Measurements from ENCODE around the gene GPX4.

DNA sequence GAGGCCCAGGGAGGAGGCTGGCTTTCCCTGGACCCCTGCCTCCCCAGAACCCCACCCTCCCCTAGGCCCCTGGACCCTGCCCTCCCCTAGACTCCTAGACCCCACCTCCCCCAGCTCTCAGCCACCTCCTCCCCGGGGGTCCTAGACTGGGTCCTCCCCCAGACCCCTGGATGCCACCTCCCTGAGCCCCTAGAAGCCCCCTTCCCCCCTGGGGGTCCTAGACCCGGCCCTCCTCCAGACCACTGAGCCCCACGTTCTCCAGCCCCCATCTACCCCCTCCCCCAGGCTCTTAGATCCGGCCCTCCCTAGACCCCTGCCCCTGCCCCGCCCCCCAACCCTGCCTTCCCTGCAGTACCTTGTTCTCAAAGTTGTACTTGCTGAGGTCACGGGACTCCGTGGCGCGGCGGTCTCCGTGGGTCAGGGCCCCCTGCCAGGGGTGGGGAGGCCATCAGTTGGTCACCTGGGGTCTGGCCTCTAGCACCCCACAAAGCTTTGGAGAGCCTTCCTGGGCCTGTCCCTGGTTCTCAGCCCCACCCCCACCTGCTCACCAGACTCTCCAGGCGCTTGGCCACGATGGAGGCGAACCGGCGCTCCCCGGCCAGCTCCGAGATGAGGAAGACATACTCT is 8.0 kb downstream of the GPX4 start:
- TF ChIP-seq, protein P1, sequence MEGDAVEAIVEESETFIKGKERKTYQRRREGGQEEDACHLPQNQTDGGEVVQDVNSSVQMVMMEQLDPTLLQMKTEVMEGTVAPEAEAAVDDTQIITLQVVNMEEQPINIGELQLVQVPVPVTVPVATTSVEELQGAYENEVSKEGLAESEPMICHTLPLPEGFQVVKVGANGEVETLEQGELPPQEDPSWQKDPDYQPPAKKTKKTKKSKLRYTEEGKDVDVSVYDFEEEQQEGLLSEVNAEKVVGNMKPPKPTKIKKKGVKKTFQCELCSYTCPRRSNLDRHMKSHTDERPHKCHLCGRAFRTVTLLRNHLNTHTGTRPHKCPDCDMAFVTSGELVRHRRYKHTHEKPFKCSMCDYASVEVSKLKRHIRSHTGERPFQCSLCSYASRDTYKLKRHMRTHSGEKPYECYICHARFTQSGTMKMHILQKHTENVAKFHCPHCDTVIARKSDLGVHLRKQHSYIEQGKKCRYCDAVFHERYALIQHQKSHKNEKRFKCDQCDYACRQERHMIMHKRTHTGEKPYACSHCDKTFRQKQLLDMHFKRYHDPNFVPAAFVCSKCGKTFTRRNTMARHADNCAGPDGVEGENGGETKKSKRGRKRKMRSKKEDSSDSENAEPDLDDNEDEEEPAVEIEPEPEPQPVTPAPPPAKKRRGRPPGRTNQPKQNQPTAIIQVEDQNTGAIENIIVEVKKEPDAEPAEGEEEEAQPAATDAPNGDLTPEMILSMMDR (IDR thresholded peaks at IDR 0.05): no peak
- TF ChIP-seq, protein P2, sequence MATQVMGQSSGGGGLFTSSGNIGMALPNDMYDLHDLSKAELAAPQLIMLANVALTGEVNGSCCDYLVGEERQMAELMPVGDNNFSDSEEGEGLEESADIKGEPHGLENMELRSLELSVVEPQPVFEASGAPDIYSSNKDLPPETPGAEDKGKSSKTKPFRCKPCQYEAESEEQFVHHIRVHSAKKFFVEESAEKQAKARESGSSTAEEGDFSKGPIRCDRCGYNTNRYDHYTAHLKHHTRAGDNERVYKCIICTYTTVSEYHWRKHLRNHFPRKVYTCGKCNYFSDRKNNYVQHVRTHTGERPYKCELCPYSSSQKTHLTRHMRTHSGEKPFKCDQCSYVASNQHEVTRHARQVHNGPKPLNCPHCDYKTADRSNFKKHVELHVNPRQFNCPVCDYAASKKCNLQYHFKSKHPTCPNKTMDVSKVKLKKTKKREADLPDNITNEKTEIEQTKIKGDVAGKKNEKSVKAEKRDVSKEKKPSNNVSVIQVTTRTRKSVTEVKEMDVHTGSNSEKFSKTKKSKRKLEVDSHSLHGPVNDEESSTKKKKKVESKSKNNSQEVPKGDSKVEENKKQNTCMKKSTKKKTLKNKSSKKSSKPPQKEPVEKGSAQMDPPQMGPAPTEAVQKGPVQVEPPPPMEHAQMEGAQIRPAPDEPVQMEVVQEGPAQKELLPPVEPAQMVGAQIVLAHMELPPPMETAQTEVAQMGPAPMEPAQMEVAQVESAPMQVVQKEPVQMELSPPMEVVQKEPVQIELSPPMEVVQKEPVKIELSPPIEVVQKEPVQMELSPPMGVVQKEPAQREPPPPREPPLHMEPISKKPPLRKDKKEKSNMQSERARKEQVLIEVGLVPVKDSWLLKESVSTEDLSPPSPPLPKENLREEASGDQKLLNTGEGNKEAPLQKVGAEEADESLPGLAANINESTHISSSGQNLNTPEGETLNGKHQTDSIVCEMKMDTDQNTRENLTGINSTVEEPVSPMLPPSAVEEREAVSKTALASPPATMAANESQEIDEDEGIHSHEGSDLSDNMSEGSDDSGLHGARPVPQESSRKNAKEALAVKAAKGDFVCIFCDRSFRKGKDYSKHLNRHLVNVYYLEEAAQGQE (IDR thresholded peaks at IDR 0.05; ENCODE audit: insufficient read depth in 1 of 2, low read depth in 2 of 2, low read length in 1 of 2): no peak
- TF ChIP-seq TCF7L2 (IDR thresholded peaks at IDR 0.05; ENCODE audit: low read depth, low read length) (no peak), POLR2AphosphoS5 (IDR thresholded peaks at IDR 0.05; ENCODE audit: low read depth, low read length) (no peak), SIN3A (IDR thresholded peaks at IDR 0.05; ENCODE audit: borderline replicate concordance, insufficient read depth, low read depth, low read length) (no peak)

Measured in Panc1 (cell line).